Measurements from ENCODE around the gene ZNF438. TPM values are rescaled to one million over a fixed set of nuclear protein-coding genes. Genes with fewer than 3 reads are reported as not detected.
"Not testable (repeated sequence)": the region's sequence is repeated elsewhere in the genome, so short reads cannot be mapped to it uniquely, and the experiment has no call there.

Gene ZNF438
- total RNA-seq, 4 donors from 2014 or later, result 3.7 to 8.3 (median 7.3) TPM

- H3K27me3 ChIP-seq, result no peaks in the 10 kb centered on the region
- no peaks in the 10 kb centered on the region for H3K9me3 ChIP-seq
- TF ChIP-seq CTCF (IDR thresholded peaks at IDR 0.05), result no peak
- H3K4me3 ChIP-seq, result no peak overlapping the region
- H3K4me1 ChIP-seq, result no peaks in the 10 kb centered on the region
- no peak for DNase-seq
- no peak overlapping the region for H3K27ac ChIP-seq
- peaks cover 0 to 16% (median 0%) of the 10 kb centered on the region in 3 donors for H3K36me3 ChIP-seq
These were observed 128.1 kb downstream of the ZNF438 start for GRCh38 chr10:30903397-30904138.

GRCh38 chr10:30902621-30903396 lies 128.9 kb downstream of the ZNF438 start:
- peaks cover 0 to 8% (median 0%) of the 10 kb centered on the region in 3 donors for H3K36me3 ChIP-seq
- no peaks in the 10 kb centered on the region for H3K4me1 ChIP-seq
- TF ChIP-seq POLR2A (IDR thresholded peaks at IDR 0.05) (no peak), CTCF (IDR thresholded peaks at IDR 0.05) (no peak)
- no peak overlapping the region for H3K27ac ChIP-seq
- H3K4me3 ChIP-seq, result no peak overlapping the region
- no peaks in the 10 kb centered on the region for H3K27me3 ChIP-seq
- H3K9me3 ChIP-seq, result no peaks in the 10 kb centered on the region
- DNase-seq, result no peak

GRCh38 chr10:30901487-30901886 lies 130.2 kb downstream of the ZNF438 start:
- not testable (repeated sequence) for H3K4me1 ChIP-seq

GRCh38 chr10:30898964-30899363 lies 132.7 kb downstream of the ZNF438 start:
- Histone ChIP-seq H3K36me3 (peaks cover 0 to 7% (median 0%) of the 10 kb centered on the region in 3 donors), H3K27ac (no peak overlapping the region), H3K4me1 (no peaks in the 10 kb centered on the region), H3K27me3 (no peaks in the 10 kb centered on the region), H3K9me3 (no peaks in the 10 kb centered on the region), H3K4me3 (no peak overlapping the region)
- TF ChIP-seq POLR2A (IDR thresholded peaks at IDR 0.05) (no peak), CTCF (IDR thresholded peaks at IDR 0.05) (no peak)
- no peak for DNase-seq

More at GRCh38 chr10:30901487-30901886, 130.2 kb downstream of the ZNF438 start:
- not testable (repeated sequence) for H3K27me3 ChIP-seq, H3K9me3 ChIP-seq, H3K27ac ChIP-seq, H3K4me3 ChIP-seq, DNase-seq, H3K36me3 ChIP-seq

DNA sequence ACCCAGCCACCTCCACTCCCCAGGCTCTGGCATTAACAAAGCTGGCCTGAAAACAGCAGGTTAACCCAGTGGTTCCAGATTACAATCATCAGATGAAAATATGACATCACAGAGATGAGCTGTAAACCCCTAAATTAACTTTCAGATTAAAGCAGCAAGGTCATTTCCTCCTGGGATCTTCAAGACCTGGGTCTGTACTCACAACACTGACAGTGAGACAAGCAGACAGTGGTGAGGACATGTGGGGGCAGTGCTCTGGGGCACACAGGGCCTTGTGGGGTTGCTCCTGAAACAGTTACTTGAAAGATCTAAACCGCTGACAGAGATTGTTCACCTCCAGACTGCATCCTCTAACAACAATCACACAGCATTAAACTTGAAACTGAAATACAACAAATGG lies 134.1 kb downstream of the ZNF438 start:
- Histone ChIP-seq H3K4me3 (no peak overlapping the region), H3K27ac (no peak overlapping the region), H3K9me3 (no peaks in the 10 kb centered on the region), H3K4me1 (no peaks in the 10 kb centered on the region), H3K36me3 (peaks cover 0 to 7% (median 0%) of the 10 kb centered on the region in 3 donors), H3K27me3 (no peaks in the 10 kb centered on the region)
- DNase-seq, result no peak
- no peak for TF ChIP-seq POLR2A (IDR thresholded peaks at IDR 0.05)
- no peak for TF ChIP-seq CTCF (IDR thresholded peaks at IDR 0.05)

DNA sequence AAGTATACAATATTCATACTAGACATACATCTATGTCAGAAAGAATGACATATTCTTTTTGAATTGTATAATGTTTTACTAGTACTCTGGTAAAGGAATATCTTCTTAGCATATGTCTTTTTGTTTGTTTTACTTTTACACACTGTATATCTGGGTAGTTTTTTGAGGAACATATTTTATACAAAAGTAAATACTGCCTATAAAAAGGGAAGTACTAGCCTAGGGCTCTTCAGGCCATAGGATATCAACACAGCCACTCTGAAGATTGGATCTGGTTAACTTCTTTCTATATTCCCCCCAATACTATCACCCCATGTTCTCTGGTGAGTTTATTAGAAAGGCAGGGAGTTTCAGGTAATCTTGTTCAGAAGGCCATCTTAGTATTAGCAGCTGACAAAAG lies 134.6 kb downstream of the ZNF438 start:
- no peaks in the 10 kb centered on the region for H3K4me1 ChIP-seq
- H3K36me3 ChIP-seq, result peaks cover 0 to 7% (median 0%) of the 10 kb centered on the region in 3 donors
- H3K4me3 ChIP-seq, result no peak overlapping the region
- H3K27ac ChIP-seq, result no peak overlapping the region
- DNase-seq, result no peak
- no peak for TF ChIP-seq CTCF (IDR thresholded peaks at IDR 0.05)
- no peak for TF ChIP-seq POLR2A (IDR thresholded peaks at IDR 0.05)
- H3K27me3 ChIP-seq, result no peaks in the 10 kb centered on the region
- no peaks in the 10 kb centered on the region for H3K9me3 ChIP-seq

All from Peyer's patch (tissue), 4 donors.